ENCODE measurements around the gene KLF13. TPM values are rescaled to one million over a fixed set of nuclear protein-coding genes. Genes with fewer than 3 reads are reported as not detected.

The KLF13 gene
- total and polyA plus RNA-seq, 4 donors, result 38.3 to 157 (median 55.2) TPM

DNA sequence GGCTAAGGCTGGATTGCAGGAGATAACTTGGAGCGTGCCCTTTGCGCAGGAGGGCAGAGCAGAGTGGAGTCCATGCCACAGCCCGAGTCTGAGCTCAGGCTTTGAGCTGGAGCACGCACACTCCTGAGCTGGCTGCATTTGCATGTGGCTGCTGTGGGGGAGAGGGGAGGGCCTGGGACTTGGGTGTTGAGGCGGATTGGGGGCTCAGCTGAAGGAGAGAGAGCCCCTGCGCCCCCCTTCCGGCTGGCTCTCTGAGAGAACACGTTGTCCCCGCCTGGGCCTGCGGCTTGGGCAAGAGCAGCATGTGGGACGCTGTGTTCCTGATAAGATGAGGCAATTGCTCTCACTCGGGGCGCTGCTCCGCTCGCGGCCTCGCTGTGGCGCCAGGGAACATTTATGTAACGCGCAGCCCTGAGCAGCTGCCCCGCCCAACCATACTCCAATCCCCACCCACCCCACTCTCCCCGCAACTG, 39.1 kb downstream of the KLF13 start:
- WGBS, 2 donors, result 6 to 12% methylated on average over 22 of the region's 22 CpGs
- Histone ChIP-seq H3K4me1 (ENCODE audit: control insufficient read depth in 5 of 5, insufficient read depth in 5 of 5, low read length in 5 of 5) (peaks cover 3 to 51% (median 22%) of the 10 kb centered on the region in 5 donors), H3K27me3 (ENCODE audit: control insufficient read depth in 3 of 3, insufficient read depth in 3 of 3, low read length in 2 of 3) (no peaks in the 10 kb centered on the region), H3K27ac (ENCODE audit: low read depth in 1 of 2, low read length in 1 of 2) (peak overlapping the region; percentile 91 to 92), H3K36me3 (ENCODE audit: control insufficient read depth in 4 of 4, insufficient read depth in 4 of 4, low read length in 4 of 4) (no peaks in the 10 kb centered on the region), H3K4me3 (no peak overlapping the region), H3K9ac (ENCODE audit: insufficient read depth in 1 of 2, low read length in 2 of 2) (no peak overlapping the region), H3K9me3 (ENCODE audit: control insufficient read depth in 4 of 4, insufficient read depth in 3 of 4, low read length in 3 of 4) (no peaks in the 10 kb centered on the region)
- ATAC-seq (ENCODE audit: insufficient read depth, low FRiP score), result peak; percentile 90
- peak; percentile 87 to 92 (median 89) for DNase-seq
- TF ChIP-seq, protein P1, sequence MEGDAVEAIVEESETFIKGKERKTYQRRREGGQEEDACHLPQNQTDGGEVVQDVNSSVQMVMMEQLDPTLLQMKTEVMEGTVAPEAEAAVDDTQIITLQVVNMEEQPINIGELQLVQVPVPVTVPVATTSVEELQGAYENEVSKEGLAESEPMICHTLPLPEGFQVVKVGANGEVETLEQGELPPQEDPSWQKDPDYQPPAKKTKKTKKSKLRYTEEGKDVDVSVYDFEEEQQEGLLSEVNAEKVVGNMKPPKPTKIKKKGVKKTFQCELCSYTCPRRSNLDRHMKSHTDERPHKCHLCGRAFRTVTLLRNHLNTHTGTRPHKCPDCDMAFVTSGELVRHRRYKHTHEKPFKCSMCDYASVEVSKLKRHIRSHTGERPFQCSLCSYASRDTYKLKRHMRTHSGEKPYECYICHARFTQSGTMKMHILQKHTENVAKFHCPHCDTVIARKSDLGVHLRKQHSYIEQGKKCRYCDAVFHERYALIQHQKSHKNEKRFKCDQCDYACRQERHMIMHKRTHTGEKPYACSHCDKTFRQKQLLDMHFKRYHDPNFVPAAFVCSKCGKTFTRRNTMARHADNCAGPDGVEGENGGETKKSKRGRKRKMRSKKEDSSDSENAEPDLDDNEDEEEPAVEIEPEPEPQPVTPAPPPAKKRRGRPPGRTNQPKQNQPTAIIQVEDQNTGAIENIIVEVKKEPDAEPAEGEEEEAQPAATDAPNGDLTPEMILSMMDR (IDR thresholded peaks at IDR 0.05; ENCODE audit: control extremely low read depth, extremely low read depth), result peak; percentile 29

DNA sequence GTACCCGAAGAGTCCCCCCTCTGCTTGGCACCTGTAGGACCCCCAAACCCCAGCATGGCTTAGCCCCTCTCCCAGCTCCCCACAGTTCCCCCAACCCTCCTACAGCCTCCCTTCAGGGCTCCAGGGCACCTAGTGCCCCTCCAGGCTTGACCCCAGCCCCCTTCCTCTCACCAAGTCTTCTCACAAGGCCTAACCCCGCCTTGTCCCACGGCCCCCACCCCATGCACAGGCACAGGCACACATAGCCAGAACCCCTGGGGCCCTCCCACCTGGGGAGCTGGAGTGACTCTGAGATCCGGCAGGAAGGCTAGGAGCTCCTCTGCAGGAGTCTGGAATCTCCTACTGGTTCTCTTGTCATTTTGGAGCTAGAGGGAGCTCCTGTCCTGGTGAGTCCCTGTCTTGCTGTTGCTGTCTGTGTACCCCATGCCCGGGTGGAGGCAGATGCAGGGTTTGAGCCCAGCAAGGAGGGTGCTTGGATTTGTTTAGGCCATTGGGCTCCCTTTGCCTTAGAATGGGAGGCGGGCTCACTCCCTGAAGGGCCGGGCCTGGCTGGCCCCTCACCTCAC, 39.6 kb downstream of the KLF13 start:
- no peak overlapping the region for H3K4me3 ChIP-seq
- no peaks in the 10 kb centered on the region for H3K9me3 ChIP-seq (ENCODE audit: control insufficient read depth in 4 of 4, insufficient read depth in 3 of 4, low read length in 3 of 4)
- peaks cover 3 to 45% (median 16%) of the 10 kb centered on the region in 5 donors for H3K4me1 ChIP-seq (ENCODE audit: control insufficient read depth in 5 of 5, insufficient read depth in 5 of 5, low read length in 5 of 5)
- no peak overlapping the region for H3K9ac ChIP-seq (ENCODE audit: insufficient read depth in 1 of 2, low read length in 2 of 2)
- peak overlapping the region; percentile 91 to 92 for H3K27ac ChIP-seq (ENCODE audit: low read depth in 1 of 2, low read length in 1 of 2)
- H3K36me3 ChIP-seq (ENCODE audit: control insufficient read depth in 4 of 4, insufficient read depth in 4 of 4, low read length in 4 of 4), result no peaks in the 10 kb centered on the region
- TF ChIP-seq, protein P1 (IDR thresholded peaks at IDR 0.05; ENCODE audit: control extremely low read depth, extremely low read depth), result no peak
- DNase-seq (no peak), ATAC-seq (ENCODE audit: insufficient read depth, low FRiP score) (peak; percentile 1)
- 54 to 63% methylated on average over 7 of the region's 7 CpGs for WGBS, 2 donors
- H3K27me3 ChIP-seq (ENCODE audit: control insufficient read depth in 3 of 3, insufficient read depth in 3 of 3, low read length in 2 of 3), result no peaks in the 10 kb centered on the region

DNA sequence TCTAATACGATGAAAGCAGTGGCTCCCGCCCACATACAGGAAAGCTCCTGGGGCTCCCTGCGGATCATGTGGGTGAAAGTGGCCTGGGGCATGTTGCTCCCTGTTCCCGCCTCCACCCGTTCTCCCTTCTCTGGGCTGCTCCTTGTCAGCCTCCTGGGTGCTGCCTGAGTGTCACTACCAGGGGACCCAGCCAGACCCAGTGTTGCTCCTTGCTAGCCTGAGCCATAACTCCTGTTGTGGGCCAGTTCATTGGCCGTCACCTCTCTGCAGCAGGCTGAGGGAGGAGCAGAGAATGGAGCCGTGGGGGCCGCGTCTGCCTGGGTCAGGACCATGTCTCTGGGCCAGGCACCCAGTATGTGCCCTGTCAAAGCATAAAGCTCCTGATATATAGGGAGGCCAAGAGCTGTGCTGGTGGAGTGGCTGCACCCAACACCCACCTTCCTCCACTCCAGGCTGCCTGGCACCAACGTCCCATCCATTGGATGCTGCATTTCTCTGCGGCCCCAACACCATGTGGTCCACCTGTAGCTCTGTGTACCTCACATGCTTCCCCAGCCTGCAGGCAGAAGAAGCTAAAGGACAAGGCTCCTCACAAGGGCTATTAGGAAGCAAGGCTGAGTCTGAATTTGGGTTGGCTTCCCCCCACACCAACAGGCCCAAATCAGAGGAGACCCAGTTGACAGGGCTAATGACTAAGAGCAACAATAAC, 40.5 kb downstream of the KLF13 start:
- TF ChIP-seq, protein P1 (IDR thresholded peaks at IDR 0.05; ENCODE audit: control extremely low read depth, extremely low read depth), result no peak
- H3K27ac ChIP-seq (ENCODE audit: low read depth in 1 of 2, low read length in 1 of 2), result peak overlapping the region; percentile 91 to 92
- H3K4me3 ChIP-seq, result no peak overlapping the region
- ATAC-seq (ENCODE audit: insufficient read depth, low FRiP score) (no peak), DNase-seq (no peak)
- H3K4me1 ChIP-seq (ENCODE audit: control insufficient read depth in 5 of 5, insufficient read depth in 5 of 5, low read length in 5 of 5), result peaks cover 3 to 47% (median 11%) of the 10 kb centered on the region in 5 donors
- no peaks in the 10 kb centered on the region for H3K27me3 ChIP-seq (ENCODE audit: control insufficient read depth in 3 of 3, insufficient read depth in 3 of 3, low read length in 2 of 3)
- H3K9ac ChIP-seq (ENCODE audit: insufficient read depth in 1 of 2, low read length in 2 of 2), result no peak overlapping the region
- H3K36me3 ChIP-seq (ENCODE audit: control insufficient read depth in 4 of 4, insufficient read depth in 4 of 4, low read length in 4 of 4), result peaks cover 0 to 3% (median 0%) of the 10 kb centered on the region in 4 donors
- WGBS, 2 donors, result 77 to 78% methylated on average over 11 of the region's 11 CpGs
- H3K9me3 ChIP-seq (ENCODE audit: control insufficient read depth in 4 of 4, insufficient read depth in 3 of 4, low read length in 3 of 4), result no peaks in the 10 kb centered on the region
